A673 (cell line): ENCODE data around the gene FGR. TPM values are rescaled to one million over a fixed set of nuclear protein-coding genes. Genes with fewer than 3 reads are reported as not detected.

Source experiments
- BruUV-seq: library from RNA; stranded (reverse); fragments of 400-500 nt; replicated peaks from 2 replicates; lab custom pipeline; 2021; lab: Mats Ljungman, UMichigan
- CTCF ChIA-PET: fragments of 300-600 bp; sonication (Branson Sonifier 250); formaldehyde crosslinking; loops from one replicate; lab custom pipeline; 2022; ENCODE audit warnings: antibody characterized with exemption; lab: Charles Lee
- POLR2A ChIA-PET: fragments of 300-600 bp; sonication (Branson Sonifier 250); formaldehyde crosslinking; loops from one replicate; lab custom pipeline; 2022; ENCODE audit warnings: antibody characterized with exemption; ENCODE audit not compliant: low non-redundant PET; lab: Charles Lee
- DNase-seq: peaks from one replicate; pipeline ENCODE4 v3.0.0-alpha.2; 2015; ENCODE audit warnings: low spot score
- H3K27ac ChIP-seq: fragments of 200-600 bp; sonication (generic); 2 replicates; pipeline ENCODE4 v1.5.1; 2016; ENCODE audit warnings: mixed run types, low read depth, mild to moderate bottlenecking, mixed read lengths, antibody characterized with exemption, low read length; ENCODE audit not compliant: poor library complexity, severe bottlenecking
- H3K27me3 ChIP-seq: fragments of 200-600 bp; sonication (generic); replicated peaks from 2 replicates; pipeline ENCODE4 v1.6.1; 2017; ENCODE audit warnings: mixed run types, low read depth, mild to moderate bottlenecking, mixed read lengths, antibody characterized with exemption, low read length; ENCODE audit not compliant: insufficient read depth, poor library complexity
- H3K36me3 ChIP-seq: fragments of 200-600 bp; sonication (generic); 2 replicates; pipeline ENCODE4 v1.6.1; 2016; ENCODE audit warnings: mixed run types, mild to moderate bottlenecking, mixed read lengths, antibody characterized with exemption, low read length; ENCODE audit not compliant: insufficient read depth, poor library complexity, severe bottlenecking
- H3K4me1 ChIP-seq: fragments of 200-600 bp; sonication (generic); 2 replicates; pipeline ENCODE4 v1.6.1; 2017; ENCODE audit warnings: mixed run types, mild to moderate bottlenecking, mixed read lengths, antibody characterized with exemption, low read length; ENCODE audit not compliant: insufficient read depth, poor library complexity, severe bottlenecking
- H3K4me3 ChIP-seq: fragments of 200-600 bp; sonication (generic); 2 replicates; pipeline ENCODE4 v1.5.1; 2016; ENCODE audit warnings: low read depth, mixed run types, mild to moderate bottlenecking, mixed read lengths, low read length; ENCODE audit not compliant: poor library complexity, severe bottlenecking
- H3K9me3 ChIP-seq: fragments of 200-600 bp; sonication (generic); 2 replicates; pipeline ENCODE4 v1.6.1; 2016; ENCODE audit warnings: mixed run types, low read depth, mild to moderate bottlenecking, mixed read lengths, antibody characterized with exemption, low read length; ENCODE audit not compliant: poor library complexity, severe bottlenecking
- EZH2 ChIP-seq: fragments of 200-600 bp; sonication (generic); IDR thresholded peaks from 2 replicates; pipeline ENCODE4 v1.6.1; 2017; ENCODE audit warnings: borderline replicate concordance, low read depth, mild to moderate bottlenecking, mixed read lengths, antibody characterized with exemption, low read length; ENCODE audit not compliant: poor library complexity, severe bottlenecking
- intact Hi-C: fragments of 100-400 bp; cut with micrococcal nuclease; formaldehyde crosslinking; loops from one replicate; pipeline ENCODE4 v1.10.0; 2022; ENCODE audit not compliant: unreplicated experiment
- total RNA-seq: library from RNA; stranded (reverse); gene quantifications from 2 replicates; pipeline ENCODE4 v1.2.3, GENCODE V29; 2021
- TF ChIP-seq, protein P1 (sequence below): fragments of 300-800, 200-600 bp; sonication (generic); conservative IDR thresholded peaks from 2 replicates; pipeline ENCODE4 v1.5.1; 2017; ENCODE audit warnings: low read depth, mild to moderate bottlenecking, antibody characterized with exemption, low read length, moderate library complexity, mixed read lengths

Gene FGR
- total RNA-seq, 1 experiment from 2014 or later = not detected

DNA sequence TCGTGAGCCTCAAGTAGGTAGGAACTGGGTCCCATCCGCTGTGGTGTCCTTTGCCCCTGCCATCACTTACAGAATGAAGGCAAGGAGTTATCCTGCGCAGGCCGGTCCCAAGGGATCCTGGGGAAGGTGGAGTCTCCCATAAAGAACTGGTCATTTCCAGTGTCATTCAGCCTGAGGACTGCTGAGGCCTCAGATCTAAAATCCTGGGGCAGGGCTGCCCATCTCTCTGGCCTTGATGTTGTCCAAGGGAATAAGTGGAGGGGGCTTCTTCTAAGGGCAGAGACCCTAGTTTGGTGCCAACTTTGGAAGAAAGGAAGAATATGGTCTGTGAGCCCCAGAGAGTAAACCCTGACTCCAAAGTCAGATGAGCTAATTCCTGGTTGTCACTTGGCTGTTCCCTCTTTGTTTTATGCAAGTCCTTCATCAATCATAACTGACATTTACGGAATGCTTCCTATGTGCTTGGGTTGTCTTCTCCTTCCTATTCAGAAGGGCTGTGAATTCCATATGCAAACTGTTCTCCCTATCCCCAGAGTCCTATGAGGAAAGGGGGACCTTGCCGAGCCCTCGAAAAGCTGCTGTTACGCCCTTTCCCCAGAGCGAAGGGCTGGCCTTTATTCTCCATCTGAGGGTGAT, 30.1 kb upstream of the FGR start:
- intact Hi-C loops = loop anchor here (5.0 kb wide), 1 partner anchor 263 kb away; no protein-coding TSS in a partner anchor
- BruUV-seq = no TSS peak
- ChIA-PET POLR2A (no interaction called here), CTCF (interaction anchor here (0.5 to 1.3 kb wide), 4 partner anchors 103 to 145 kb away, joined by 3 to 10 read pairs (median 6); no protein-coding TSS in a partner anchor)
- Histone ChIP-seq H3K4me1 (peaks cover 3% of the 10 kb centered on the region), H3K36me3 (no peaks in the 10 kb centered on the region), H3K27ac (no peak overlapping the region), H3K4me3 (no peak overlapping the region), H3K27me3 (no peaks in the 10 kb centered on the region), H3K9me3 (no peaks in the 10 kb centered on the region)
- TF ChIP-seq EZH2 = no peak
- TF ChIP-seq, protein P1, sequence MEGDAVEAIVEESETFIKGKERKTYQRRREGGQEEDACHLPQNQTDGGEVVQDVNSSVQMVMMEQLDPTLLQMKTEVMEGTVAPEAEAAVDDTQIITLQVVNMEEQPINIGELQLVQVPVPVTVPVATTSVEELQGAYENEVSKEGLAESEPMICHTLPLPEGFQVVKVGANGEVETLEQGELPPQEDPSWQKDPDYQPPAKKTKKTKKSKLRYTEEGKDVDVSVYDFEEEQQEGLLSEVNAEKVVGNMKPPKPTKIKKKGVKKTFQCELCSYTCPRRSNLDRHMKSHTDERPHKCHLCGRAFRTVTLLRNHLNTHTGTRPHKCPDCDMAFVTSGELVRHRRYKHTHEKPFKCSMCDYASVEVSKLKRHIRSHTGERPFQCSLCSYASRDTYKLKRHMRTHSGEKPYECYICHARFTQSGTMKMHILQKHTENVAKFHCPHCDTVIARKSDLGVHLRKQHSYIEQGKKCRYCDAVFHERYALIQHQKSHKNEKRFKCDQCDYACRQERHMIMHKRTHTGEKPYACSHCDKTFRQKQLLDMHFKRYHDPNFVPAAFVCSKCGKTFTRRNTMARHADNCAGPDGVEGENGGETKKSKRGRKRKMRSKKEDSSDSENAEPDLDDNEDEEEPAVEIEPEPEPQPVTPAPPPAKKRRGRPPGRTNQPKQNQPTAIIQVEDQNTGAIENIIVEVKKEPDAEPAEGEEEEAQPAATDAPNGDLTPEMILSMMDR = no peak
- no peak for DNase-seq

GRCh38 chr1:27664291-27664690, 29.3 kb upstream of the FGR start:
- Histone ChIP-seq H3K4me1 (peaks cover 3% of the 10 kb centered on the region), H3K27ac (no peak overlapping the region), H3K36me3 (no peaks in the 10 kb centered on the region), H3K27me3 (no peaks in the 10 kb centered on the region), H3K4me3 (no peak overlapping the region), H3K9me3 (no peaks in the 10 kb centered on the region)
- no peak for TF ChIP-seq EZH2
- TF ChIP-seq, protein P1 = no peak
- intact Hi-C loops = loop anchor here (5.0 kb wide), 1 partner anchor 272 kb away; the partner anchor contains the start of gene GPR3
- DNase-seq = no peak
- POLR2A ChIA-PET = no interaction called here
- CTCF ChIA-PET = interaction anchor here (0.6 to 1.3 kb wide), 2 partner anchors 104 to 107 kb away, joined by 3 to 10 read pairs; no protein-coding TSS in a partner anchor
- BruUV-seq = no TSS peak

GRCh38 chr1:27662707-27663393, 27.9 kb upstream of the FGR start:
- ChIA-PET CTCF (interaction anchor here (0.5 to 2.5 kb wide), 12 partner anchors 16 to 1746 kb away, joined by 3 to 40 read pairs (median 6); no protein-coding TSS in a partner anchor), POLR2A (interaction anchor here (0.5 kb wide), 2 partner anchors 106 to 1468 kb away, joined by 5 to 8 read pairs; no protein-coding TSS in a partner anchor)

More at GRCh38 chr1:27662707-27663393, 27.9 kb upstream of the FGR start:
- H3K4me3 ChIP-seq = no peak overlapping the region
- no TSS peak for BruUV-seq
- no peak for TF ChIP-seq EZH2
- TF ChIP-seq, protein P1 = peak; percentile 88
- H3K36me3 ChIP-seq = no peaks in the 10 kb centered on the region
- peak; percentile 89 for DNase-seq
- H3K27me3 ChIP-seq = no peaks in the 10 kb centered on the region
- peak overlapping the region; percentile 4 for H3K27ac ChIP-seq
- H3K9me3 ChIP-seq = no peaks in the 10 kb centered on the region
- peaks cover 3% of the 10 kb centered on the region for H3K4me1 ChIP-seq
- intact Hi-C loops = loop anchor here (1.0 to 5.0 kb wide), 3 partner anchors 55 to 362 kb away; partner anchors contain the start of gene GPR3
